ENCODE data around the gene CADM4. TPM values are rescaled to one million over a fixed set of nuclear protein-coding genes. Genes with fewer than 3 reads are reported as not detected.
"Not testable (repeated sequence)": the region's sequence is repeated elsewhere in the genome, so short reads cannot be mapped to it uniquely, and the experiment has no call there.

The CADM4 gene
- total and polyA plus RNA-seq, 9 donors = 6.7 to 27.1 (median 12.6) TPM

GRCh38 chr19:43591904-43592772 is 47.5 kb downstream of the CADM4 start:
- no peaks in the 10 kb centered on the region for H3K9me3 ChIP-seq (replicated peaks; ENCODE audit: control insufficient read depth, low read depth, low read length)
- no peaks in the 10 kb centered on the region for H3K27me3 ChIP-seq (ENCODE audit: control insufficient read depth, insufficient read depth, low read length)
- H3K4me1 ChIP-seq (ENCODE audit: control insufficient read depth, insufficient read depth, low read length) = peaks cover 28% of the 10 kb centered on the region
- H3K4me3 ChIP-seq (ENCODE audit: low read length) = no peak overlapping the region
- 93% methylated on average over 60 of the region's 63 CpGs for WGBS (ENCODE audit: insufficient coverage)
- no peak overlapping the region for H3K27ac ChIP-seq (ENCODE audit: low read length)
- H3K36me3 ChIP-seq (ENCODE audit: control insufficient read depth, insufficient read depth, low read length) = peaks cover 49% of the 10 kb centered on the region
- DNase-seq = no peak

- H3K4me1 ChIP-seq (ENCODE audit: control insufficient read depth, insufficient read depth, low read length) = peaks cover 14% of the 10 kb centered on the region
- H3K9me3 ChIP-seq (replicated peaks; ENCODE audit: control insufficient read depth, low read depth, low read length) = no peaks in the 10 kb centered on the region
- no peak overlapping the region for H3K4me3 ChIP-seq (ENCODE audit: low read length)
- 83% methylated on average over 4 of the region's 6 CpGs for WGBS (ENCODE audit: insufficient coverage)
- no peak overlapping the region for H3K27ac ChIP-seq (ENCODE audit: low read length)
- peaks cover 61% of the 10 kb centered on the region for H3K36me3 ChIP-seq (ENCODE audit: control insufficient read depth, insufficient read depth, low read length)
- no peak for DNase-seq
- H3K27me3 ChIP-seq (ENCODE audit: control insufficient read depth, insufficient read depth, low read length) = no peaks in the 10 kb centered on the region
Observed at GRCh38 chr19:43589678-43590077, 50.0 kb downstream of the CADM4 start.

GRCh38 chr19:43589277-43589676 is 50.4 kb downstream of the CADM4 start:
- Histone ChIP-seq H3K9me3 (replicated peaks; ENCODE audit: control insufficient read depth, low read depth, low read length) (no peaks in the 10 kb centered on the region), H3K27ac (ENCODE audit: low read length) (no peak overlapping the region), H3K36me3 (ENCODE audit: control insufficient read depth, insufficient read depth, low read length) (peaks cover 58% of the 10 kb centered on the region), H3K4me1 (ENCODE audit: control insufficient read depth, insufficient read depth, low read length) (peaks cover 10% of the 10 kb centered on the region), H3K4me3 (ENCODE audit: low read length) (no peak overlapping the region), H3K27me3 (ENCODE audit: control insufficient read depth, insufficient read depth, low read length) (no peaks in the 10 kb centered on the region)
- no CpG with 5 or more reads among the region's 5 CpGs for WGBS (ENCODE audit: insufficient coverage)
- DNase-seq = no peak

- DNase-seq; H3K9me3 ChIP-seq (replicated peaks; ENCODE audit: control insufficient read depth, low read depth, low read length); H3K4me1 ChIP-seq (ENCODE audit: control insufficient read depth, insufficient read depth, low read length); H3K4me3 ChIP-seq (ENCODE audit: low read length); H3K27ac ChIP-seq (ENCODE audit: low read length); H3K27me3 ChIP-seq (ENCODE audit: control insufficient read depth, insufficient read depth, low read length): not testable (repeated sequence)
- H3K36me3 ChIP-seq (ENCODE audit: control insufficient read depth, insufficient read depth, low read length) = peaks cover 37% of the 10 kb centered on the region
- WGBS (ENCODE audit: insufficient coverage) = 92% methylated on average over 2 of the region's 3 CpGs
Observed at GRCh38 chr19:43587029-43587428, 52.6 kb downstream of the CADM4 start.

GRCh38 chr19:43586346-43586745 is 53.3 kb downstream of the CADM4 start:
- Histone ChIP-seq H3K27me3 (ENCODE audit: control insufficient read depth, insufficient read depth, low read length) (no peaks in the 10 kb centered on the region), H3K9me3 (replicated peaks; ENCODE audit: control insufficient read depth, low read depth, low read length) (no peaks in the 10 kb centered on the region), H3K4me1 (ENCODE audit: control insufficient read depth, insufficient read depth, low read length) (peaks cover 5% of the 10 kb centered on the region), H3K36me3 (ENCODE audit: control insufficient read depth, insufficient read depth, low read length) (peaks cover 35% of the 10 kb centered on the region), H3K4me3 (ENCODE audit: low read length) (no peak overlapping the region), H3K27ac (ENCODE audit: low read length) (no peak overlapping the region)
- WGBS (ENCODE audit: insufficient coverage) = 93% methylated on average over 1 of the region's 2 CpGs
- DNase-seq = no peak

GRCh38 chr19:43584484-43584883 is 55.2 kb downstream of the CADM4 start:
- H3K27me3 ChIP-seq (ENCODE audit: control insufficient read depth, insufficient read depth, low read length) = no peaks in the 10 kb centered on the region
- H3K9me3 ChIP-seq (replicated peaks; ENCODE audit: control insufficient read depth, low read depth, low read length) = no peaks in the 10 kb centered on the region
- no peak overlapping the region for H3K27ac ChIP-seq (ENCODE audit: low read length)
- no peak for DNase-seq
- H3K36me3 ChIP-seq (ENCODE audit: control insufficient read depth, insufficient read depth, low read length) = peaks cover 17% of the 10 kb centered on the region
- no peak overlapping the region for H3K4me3 ChIP-seq (ENCODE audit: low read length)
- peaks cover 15% of the 10 kb centered on the region for H3K4me1 ChIP-seq (ENCODE audit: control insufficient read depth, insufficient read depth, low read length)
- WGBS (ENCODE audit: insufficient coverage) = no CpG with 5 or more reads among the region's 1 CpG

- no peaks in the 10 kb centered on the region for H3K9me3 ChIP-seq (replicated peaks; ENCODE audit: control insufficient read depth, low read depth, low read length)
- no peak overlapping the region for H3K4me3 ChIP-seq (ENCODE audit: low read length)
- no peak overlapping the region for H3K27ac ChIP-seq (ENCODE audit: low read length)
- peaks cover 12% of the 10 kb centered on the region for H3K36me3 ChIP-seq (ENCODE audit: control insufficient read depth, insufficient read depth, low read length)
- WGBS (ENCODE audit: insufficient coverage) = 86% methylated on average over 1 of the region's 2 CpGs
- no peaks in the 10 kb centered on the region for H3K27me3 ChIP-seq (ENCODE audit: control insufficient read depth, insufficient read depth, low read length)
- DNase-seq = no peak
- H3K4me1 ChIP-seq (ENCODE audit: control insufficient read depth, insufficient read depth, low read length) = peaks cover 15% of the 10 kb centered on the region
Observed at GRCh38 chr19:43582495-43582894, 57.2 kb downstream of the CADM4 start.

- no peaks in the 10 kb centered on the region for H3K9me3 ChIP-seq (replicated peaks; ENCODE audit: control insufficient read depth, low read depth, low read length)
Observed at GRCh38 chr19:43581467-43581866, 58.2 kb downstream of the CADM4 start.

GRCh38 chr19:43578787-43579186 is 60.9 kb downstream of the CADM4 start:
- 84% methylated on average over 3 of the region's 3 CpGs for whole genome bisulfite sequencing (ENCODE audit: insufficient coverage)
- H3K9me3 ChIP-seq (replicated peaks; ENCODE audit: control insufficient read depth, low read depth, low read length) = no peaks in the 10 kb centered on the region
- no peak for DNase-seq
- peaks cover 7% of the 10 kb centered on the region for H3K36me3 ChIP-seq (ENCODE audit: control insufficient read depth, insufficient read depth, low read length)
- no peak overlapping the region for H3K27ac ChIP-seq (ENCODE audit: low read length)
- peaks cover 30% of the 10 kb centered on the region for H3K4me1 ChIP-seq (ENCODE audit: control insufficient read depth, insufficient read depth, low read length)
- H3K4me3 ChIP-seq (ENCODE audit: low read length) = no peak overlapping the region
- H3K27me3 ChIP-seq (ENCODE audit: control insufficient read depth, insufficient read depth, low read length) = no peaks in the 10 kb centered on the region

More at GRCh38 chr19:43581467-43581866, 58.2 kb downstream of the CADM4 start:
- H3K27ac ChIP-seq (ENCODE audit: low read length) = no peak overlapping the region
- peaks cover 17% of the 10 kb centered on the region for H3K4me1 ChIP-seq (ENCODE audit: control insufficient read depth, insufficient read depth, low read length)
- 80% methylated on average over 7 of the region's 7 CpGs for WGBS (ENCODE audit: insufficient coverage)
- peak overlapping the region; percentile 67 for H3K4me3 ChIP-seq (ENCODE audit: low read length)
- H3K27me3 ChIP-seq (ENCODE audit: control insufficient read depth, insufficient read depth, low read length) = no peaks in the 10 kb centered on the region
- no peak for DNase-seq
- peaks cover 10% of the 10 kb centered on the region for H3K36me3 ChIP-seq (ENCODE audit: control insufficient read depth, insufficient read depth, low read length)

- Histone ChIP-seq H3K4me3 (ENCODE audit: low read length) (peak overlapping the region; percentile 96), H3K9me3 (replicated peaks; ENCODE audit: control insufficient read depth, low read depth, low read length) (no peaks in the 10 kb centered on the region), H3K4me1 (ENCODE audit: control insufficient read depth, insufficient read depth, low read length) (peaks cover 24% of the 10 kb centered on the region), H3K27ac (ENCODE audit: low read length) (peak overlapping the region; percentile 85), H3K27me3 (ENCODE audit: control insufficient read depth, insufficient read depth, low read length) (no peaks in the 10 kb centered on the region), H3K36me3 (ENCODE audit: control insufficient read depth, insufficient read depth, low read length) (peaks cover 20% of the 10 kb centered on the region)
- no peak for DNase-seq
- WGBS (ENCODE audit: insufficient coverage) = 78% methylated on average over 26 of the region's 37 CpGs
Observed at GRCh38 chr19:43575955-43576878, 63.4 kb downstream of the CADM4 start.

Data from muscle of leg (tissue), 11 donors.